AG09309 (cell line): ENCODE measurements around the gene WDR70.
A peak's percentile ranks its signal among the peaks of the same experiment; 100 is the strongest.

Experiments
- DNase-seq: peaks from one replicate; pipeline ENCODE4 v3.0.0-alpha.2; 2010; ENCODE audit warnings: low read depth
- H3K4me3 ChIP-seq: 2 replicates; pipeline ENCODE4 v1.5.1; 2011; ENCODE audit warnings: mild to moderate bottlenecking, low read depth, low read length, moderate library complexity; ENCODE audit not compliant: control insufficient read depth
- TF ChIP-seq, protein P1 (sequence below): IDR thresholded peaks from 2 replicates; pipeline ENCODE4 v1.5.1; 2011; ENCODE audit warnings: mild to moderate bottlenecking, low read depth, low read length, inconsistent platforms; ENCODE audit not compliant: insufficient read depth, control insufficient read depth; ENCODE audit errors: missing control alignments

WDR70 gene

DNA sequence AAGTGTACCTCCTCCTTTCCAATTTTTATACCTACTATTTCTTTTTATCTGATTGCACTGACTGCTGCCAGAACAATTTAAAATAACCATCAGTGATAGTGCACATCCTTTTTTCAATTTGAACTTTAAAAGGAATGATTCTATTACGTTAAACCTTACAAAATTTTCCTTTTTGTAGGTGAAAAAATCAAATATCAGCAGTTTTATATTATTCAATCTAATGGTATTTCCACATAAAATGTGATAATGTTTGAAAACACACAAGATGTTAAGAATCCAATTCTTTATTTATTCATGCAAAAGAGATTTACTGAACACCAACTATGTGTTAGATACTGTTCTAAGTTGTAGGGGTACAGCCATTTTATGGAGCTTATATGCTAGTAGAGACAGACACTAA, 355.0 kb downstream of the WDR70 start:
- TF ChIP-seq, protein P1, sequence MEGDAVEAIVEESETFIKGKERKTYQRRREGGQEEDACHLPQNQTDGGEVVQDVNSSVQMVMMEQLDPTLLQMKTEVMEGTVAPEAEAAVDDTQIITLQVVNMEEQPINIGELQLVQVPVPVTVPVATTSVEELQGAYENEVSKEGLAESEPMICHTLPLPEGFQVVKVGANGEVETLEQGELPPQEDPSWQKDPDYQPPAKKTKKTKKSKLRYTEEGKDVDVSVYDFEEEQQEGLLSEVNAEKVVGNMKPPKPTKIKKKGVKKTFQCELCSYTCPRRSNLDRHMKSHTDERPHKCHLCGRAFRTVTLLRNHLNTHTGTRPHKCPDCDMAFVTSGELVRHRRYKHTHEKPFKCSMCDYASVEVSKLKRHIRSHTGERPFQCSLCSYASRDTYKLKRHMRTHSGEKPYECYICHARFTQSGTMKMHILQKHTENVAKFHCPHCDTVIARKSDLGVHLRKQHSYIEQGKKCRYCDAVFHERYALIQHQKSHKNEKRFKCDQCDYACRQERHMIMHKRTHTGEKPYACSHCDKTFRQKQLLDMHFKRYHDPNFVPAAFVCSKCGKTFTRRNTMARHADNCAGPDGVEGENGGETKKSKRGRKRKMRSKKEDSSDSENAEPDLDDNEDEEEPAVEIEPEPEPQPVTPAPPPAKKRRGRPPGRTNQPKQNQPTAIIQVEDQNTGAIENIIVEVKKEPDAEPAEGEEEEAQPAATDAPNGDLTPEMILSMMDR = no peak
- DNase-seq = no peak
- no peak overlapping the region for H3K4me3 ChIP-seq

DNA sequence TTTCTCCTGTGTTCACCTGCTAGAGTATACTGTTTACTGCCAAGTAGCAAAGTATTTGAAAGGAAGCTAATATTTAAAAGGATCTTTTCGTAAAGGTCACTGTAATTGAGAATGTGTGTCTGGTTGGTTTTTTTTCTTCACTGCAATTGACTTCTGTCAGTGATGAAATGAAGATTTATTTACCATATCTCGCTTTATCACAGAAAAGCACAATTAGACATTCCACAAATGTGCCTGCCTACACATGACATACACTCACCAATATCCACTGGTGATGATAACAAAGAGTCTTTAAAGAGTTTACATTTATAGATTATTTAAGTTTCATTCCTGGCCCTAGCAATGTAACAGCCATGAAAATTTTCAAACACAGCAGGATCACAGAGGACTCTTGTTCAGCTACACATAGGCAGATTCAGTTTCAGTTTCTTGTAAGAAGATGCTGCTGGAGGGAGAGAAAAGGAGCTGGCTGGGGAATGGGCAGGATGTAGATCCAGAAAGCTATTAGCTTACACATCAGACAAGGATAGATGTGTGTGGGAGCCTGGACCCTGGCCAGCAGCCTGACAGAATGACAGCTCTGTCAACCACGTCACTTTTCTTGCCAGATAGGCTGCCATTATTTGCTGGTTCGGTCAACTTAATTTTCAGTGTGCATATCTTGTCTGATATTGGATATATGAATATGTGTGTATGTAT, 356.7 kb downstream of the WDR70 start:
- no peak for DNase-seq
- no peak overlapping the region for H3K4me3 ChIP-seq
- TF ChIP-seq, protein P1 = no peak

DNA sequence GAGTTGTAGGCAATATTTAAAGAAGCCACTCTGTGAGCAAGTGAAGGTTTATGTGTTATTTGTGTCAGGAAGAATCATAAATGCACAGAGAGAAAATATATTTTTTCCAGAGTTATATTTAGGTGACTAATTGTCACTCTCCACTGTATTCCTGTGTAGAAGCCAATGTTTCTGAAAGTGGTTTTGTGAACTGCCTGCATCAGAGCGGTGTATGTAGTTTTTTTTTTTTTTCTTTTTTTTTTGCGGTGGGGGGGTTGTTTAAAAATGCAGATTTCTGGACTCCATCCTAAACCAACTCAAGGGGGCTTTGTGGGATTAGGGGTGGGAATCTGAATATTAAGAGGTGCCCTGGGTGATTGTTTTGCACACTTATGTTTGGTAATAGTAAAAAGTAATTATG, 357.3 kb downstream of the WDR70 start:
- no peak for DNase-seq
- TF ChIP-seq, protein P1 = no peak
- H3K4me3 ChIP-seq = no peak overlapping the region

DNA sequence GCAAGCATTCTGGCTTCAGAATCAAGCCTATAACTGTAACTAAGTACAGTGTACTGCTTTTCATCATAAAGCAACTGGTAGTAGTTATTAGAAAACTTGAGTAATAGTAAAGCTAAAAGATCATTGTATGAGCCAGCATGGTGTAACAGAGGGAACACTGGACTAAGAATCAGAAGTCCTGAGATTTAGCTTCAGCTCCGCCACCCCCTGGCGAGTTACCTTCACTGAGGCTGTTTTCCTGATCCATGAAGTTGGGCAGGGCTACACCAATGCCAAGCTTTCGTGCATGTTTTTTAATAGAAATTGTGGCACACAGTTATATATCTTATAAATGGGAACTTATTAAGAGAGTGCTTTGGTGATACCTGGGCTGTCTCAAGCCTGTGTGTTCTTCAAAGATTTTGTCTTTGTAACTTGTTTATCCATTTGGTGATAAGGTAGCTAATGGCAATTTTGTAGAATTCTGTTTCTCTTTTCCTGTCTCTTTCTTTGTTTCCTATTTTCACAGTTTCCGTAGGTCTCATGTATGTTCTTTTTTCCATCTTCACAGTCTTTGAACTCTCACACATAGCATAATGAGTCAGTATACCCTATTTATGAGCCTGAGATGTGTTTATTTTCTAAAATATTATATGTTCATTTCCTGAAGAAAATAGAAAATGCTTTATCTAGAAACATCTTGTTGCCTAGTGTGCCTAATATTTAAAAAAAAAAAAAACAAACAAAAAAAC, 358.4 kb downstream of the WDR70 start:
- TF ChIP-seq, protein P1 = no peak
- H3K4me3 ChIP-seq = no peak overlapping the region
- DNase-seq = no peak

DNA sequence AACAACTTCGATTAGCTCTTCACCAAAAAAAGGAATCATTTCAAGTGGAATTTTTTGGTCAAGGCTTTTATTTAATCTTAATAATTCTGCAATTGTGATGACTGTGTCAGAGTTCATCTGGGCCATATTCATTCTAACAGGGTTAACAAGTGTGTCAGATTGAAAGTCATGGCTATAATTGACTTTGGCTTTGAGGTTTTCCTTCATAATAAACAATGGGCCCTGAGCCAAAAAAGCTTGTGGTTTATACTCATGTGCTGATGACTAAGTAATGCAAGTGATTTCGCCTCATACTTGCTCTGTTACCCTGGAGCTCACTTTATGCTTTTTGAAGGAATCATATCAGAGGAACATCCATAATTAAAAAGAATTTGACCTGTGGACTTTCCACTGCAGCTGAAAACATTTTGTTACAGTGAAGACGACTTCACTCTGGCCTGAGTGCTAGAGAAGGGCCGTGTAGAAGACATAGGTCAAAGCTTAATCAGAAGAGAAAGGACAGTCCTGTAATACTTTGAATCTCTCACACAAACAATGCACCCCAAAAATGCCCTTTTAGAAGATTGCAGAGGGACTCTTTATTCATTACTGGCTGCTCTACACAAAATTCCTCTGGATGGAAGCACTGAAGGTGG, 359.1 kb downstream of the WDR70 start:
- H3K4me3 ChIP-seq = no peak overlapping the region
- peak; percentile 76 for DNase-seq
- TF ChIP-seq, protein P1 = no peak

DNA sequence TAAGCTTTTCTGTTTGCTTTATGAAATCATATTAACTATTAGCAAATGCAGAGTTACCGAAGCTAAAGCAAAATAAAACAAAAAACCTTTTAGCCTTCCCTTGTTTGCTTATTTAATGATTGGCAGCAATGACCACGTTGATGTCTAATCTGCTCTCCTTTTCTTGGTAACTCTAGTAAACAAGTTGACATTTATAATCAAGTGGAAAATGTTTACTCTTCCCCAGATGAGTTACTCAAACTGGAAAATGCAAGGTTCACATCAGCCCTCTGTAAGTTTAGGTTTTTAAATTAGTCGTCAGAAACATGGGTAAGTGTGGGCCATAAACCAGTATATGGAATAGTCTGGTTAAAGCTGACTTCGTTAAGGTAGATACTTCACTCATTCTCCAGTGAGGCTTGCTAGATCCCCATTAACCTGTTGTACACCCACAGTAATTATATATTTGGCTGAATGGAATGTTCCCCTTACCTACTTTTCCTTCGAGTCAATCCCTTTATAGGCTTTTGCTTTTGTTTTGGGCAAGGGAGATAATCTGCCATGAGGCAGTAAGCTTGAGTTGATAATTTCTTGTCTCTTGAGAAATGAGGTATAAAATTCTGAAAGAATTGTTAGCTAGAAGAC, 359.9 kb downstream of the WDR70 start:
- H3K4me3 ChIP-seq = no peak overlapping the region
- TF ChIP-seq, protein P1 = no peak
- DNase-seq = no peak
